T follicular helper cell (primary cell): ENCODE measurements around the gene SSH3.

Experiments
- DNase-seq: peaks from one replicate; pipeline ENCODE4 v3.0.0-alpha.2; 2020; ENCODE audit warnings: low read depth

Gene SSH3

DNA sequence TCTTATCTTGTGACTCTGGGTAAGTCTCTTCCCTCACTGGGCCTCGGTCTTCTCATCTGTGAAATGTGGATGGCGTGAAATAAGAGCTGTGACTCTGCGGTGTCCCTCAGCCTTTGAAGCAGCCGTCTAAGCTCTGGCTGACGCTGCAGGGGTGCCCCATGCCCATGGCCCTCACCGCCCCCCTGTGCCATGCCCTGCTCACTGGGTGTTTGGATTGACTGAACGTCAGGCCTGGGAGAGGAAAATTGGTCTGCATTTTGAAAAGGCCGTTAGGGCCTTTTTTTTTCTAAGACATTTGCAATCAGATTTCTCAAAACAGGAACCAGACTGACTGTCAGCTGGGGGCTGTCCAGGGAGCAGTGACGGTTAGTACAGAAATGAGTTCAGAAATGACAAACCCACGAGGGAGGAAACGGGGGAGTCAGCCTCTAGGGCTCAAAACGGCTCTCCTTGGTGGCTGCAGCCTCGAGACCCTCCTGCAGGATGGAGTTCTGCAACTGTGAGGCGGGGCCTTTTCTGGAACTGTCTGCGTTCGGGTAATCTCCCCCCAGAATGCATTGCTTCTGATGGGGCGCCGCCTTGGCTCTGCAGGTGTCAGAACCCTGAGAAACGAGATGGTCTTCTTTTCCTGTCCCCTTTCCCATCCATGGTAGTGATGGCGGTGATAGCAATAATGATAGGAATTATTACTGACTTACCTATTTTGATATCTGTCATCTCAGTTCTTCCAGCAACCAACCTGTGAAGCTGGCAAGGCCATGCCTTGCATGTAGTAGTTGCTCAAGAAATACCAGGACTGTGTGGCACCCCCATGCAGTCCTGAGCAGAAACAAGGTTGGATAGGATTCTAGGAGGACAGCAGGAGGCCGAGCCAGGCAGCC is 35.0 kb upstream of the SSH3 start:
- DNase-seq, result peak; percentile 39

DNA sequence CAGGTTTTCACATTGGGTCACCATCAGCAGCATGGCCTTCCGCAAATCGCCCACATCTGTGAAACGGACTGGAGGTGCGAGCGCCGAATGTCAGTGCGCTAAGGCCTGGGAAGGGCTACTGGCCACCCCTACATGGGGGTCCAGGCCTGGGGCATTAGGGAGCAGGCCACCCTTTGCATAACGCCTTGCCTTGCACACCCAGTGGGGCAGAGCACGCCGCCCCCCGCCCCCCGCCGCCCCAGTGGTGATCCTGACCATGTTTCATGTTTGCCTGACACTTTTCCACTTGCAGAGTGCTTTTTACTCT is 34.4 kb upstream of the SSH3 start:
- no peak for DNase-seq

DNA sequence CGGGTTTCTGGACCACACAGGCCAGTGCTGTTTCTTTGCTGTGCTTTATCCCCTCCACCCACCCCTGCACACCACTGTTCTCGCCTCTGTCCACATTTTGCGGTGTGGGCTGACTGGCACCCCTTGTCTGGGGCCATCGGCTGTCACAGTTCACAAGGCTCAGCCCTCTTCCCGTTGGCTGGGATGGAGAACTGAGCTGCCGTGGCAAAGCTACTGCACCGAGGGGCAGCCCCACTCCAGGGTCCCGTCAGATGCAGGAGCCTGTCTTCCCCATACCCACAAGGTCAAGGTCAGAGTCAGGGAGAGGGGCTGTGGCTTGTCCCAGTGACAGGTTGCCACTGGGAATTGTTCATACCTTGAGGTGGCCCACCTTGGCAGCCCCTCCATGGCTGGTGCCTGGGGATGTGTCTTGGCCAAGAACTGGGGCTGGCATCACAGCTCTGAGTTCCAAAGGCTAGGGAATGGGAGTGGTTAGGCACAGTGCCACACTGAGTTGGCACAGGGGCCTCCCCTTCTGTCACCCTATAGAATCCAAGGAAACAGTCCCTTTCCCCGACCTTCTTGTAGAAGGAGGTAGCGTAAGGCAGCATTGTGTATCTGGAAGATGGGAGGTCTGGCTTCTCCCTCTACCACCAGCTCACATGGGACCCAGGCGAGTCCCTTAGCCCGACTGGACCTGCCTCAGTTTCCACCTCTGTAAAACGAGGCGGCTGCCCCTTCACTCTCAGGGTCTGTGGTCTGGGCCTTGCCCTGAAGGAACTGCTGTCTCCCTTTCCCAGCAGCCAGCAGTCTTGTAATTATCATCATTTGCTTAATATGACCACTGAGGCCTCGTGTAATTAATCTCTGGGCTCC is 33.7 kb upstream of the SSH3 start:
- no peak for DNase-seq

DNA sequence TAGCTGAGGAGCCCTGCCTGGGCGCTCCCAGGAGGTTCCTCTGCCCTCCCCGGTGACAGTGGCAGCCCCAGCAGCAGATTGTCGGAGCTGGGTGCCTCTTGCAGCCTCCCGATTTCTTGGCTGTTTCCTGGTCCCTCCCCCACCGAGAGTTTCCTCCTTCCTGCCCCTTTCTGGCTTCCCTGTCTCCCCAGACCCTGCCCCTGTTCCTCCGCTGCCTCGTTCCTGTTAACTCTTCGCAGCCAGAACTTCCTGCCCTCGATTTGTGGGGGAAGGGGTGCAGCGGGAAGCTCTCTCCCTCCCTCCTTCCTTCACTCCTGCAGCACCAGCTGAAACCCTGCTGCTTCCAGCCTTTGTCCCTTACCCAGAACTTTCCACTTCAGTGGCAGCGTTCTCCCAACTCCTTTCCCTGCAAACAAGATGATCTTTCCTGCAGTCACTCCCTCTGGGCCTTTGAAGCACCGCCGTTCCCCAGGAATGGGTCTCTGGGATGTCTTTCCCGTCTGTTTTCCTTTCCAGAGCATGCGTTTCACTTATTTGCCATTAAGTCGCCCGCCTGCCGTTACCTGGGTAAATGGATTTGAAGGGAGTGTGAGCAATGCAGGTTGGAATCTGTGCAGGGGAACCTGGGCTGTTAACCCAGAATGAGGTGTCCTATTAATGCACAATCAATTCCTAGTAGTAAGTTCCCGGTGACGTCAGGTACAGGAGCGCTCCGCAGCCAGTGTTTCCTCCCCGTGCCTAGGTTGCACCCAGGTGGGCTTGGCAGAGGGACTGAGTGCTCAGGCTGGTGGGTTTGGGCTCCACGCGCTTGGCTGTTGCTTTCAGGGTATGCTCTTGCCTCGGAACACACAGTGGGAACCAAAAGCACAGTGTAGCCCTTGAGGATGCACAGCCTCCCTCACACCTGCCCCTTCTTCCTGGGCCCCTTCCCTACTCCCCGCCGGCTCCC is 32.8 kb upstream of the SSH3 start:
- DNase-seq, result no peak

DNA sequence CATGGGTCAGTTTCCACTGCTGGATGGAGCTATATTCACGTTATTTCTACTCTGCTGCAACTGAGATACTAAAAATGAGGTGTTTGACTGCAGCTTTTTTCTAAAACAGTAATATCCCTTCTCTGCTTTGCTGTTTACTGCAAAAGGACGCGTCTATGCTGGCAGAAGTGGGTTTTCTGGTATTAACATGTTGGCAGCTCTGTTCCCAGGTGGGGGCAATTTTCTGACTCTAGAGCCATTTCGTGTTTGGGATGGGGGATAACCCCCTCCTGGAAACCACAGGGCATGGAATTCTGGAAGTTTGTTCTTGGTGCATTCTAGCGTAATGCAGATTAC is 32.2 kb upstream of the SSH3 start:
- no peak for DNase-seq

DNA sequence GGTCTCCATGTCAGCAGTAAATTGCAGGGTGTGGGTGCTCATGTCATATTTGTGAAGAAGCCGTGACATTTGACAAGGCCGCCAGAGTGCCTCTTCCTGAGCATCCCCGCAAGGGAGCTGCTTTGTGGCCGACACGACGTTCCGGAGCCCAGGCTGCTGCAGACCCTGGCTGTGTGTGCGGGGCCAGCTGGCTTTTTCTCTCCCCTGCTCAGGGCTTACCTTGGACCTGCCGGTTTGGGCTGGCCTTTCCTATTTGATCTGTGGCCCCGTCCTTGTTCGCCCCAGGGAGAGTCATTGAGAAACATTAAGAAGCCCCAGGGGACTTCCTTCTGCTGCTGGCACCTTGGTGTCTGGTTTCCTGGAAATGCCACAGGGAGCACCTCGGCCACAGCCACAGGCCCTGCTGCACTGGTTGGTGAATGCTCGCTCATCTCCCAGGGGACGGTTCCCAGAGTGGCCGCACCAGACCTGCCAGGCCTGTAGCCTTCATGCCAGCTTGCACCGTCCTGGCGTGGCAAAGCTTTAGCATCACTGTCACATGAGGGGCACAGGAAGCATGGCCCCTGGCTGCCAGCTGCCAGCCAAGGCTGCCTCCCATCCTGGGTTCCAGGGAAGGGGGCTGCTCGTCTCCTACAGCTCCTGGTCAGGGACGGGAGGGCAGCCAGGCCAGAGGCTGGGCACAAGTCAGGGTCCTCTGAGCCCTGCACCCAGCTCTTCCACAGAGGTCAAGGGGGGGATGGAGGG is 31.6 kb upstream of the SSH3 start:
- no peak for DNase-seq

DNA sequence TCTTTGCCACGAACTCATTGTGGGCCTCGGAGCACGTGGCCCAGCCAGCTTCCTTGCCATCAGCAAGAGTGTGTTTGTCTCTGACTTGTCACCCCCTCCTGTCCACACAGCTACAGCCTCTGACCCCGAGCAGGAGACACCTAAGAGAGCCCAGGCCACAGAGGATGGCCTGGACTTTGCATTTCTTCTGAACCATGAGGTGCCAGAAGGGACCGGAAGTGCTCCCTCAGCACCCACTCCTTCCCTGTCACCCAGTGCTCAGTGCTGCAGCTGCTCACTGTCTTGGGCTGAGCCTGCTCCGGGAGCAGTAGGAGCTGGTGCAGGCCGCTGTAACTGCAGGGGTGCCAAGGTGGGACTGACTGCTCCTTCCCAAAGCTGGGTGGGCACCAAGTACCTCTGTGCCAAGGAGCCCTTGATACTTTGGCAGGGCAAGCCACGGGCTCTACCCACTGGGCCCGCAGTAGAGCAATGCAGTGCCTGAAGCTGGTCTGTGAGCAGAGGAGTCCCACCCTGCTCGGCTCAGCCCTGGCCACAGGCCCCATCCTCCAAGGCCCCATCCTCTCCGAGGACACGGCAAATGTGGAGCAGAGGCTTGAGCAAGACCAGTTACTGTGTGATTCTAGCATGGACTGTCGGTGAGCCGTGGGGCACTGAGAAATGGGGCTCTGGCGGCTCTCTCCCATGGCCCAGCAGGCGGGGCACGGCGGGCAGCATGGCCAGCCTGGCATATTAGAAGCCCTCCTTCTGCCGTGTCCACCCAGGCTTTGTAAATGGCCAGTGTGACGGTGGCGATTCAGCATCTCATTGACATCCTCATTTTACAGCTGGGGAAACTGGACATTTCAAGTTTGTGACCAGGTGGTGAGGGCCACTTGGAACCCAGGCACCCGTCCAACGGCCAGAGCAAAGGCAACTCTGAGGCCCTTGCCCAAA is 30.7 kb upstream of the SSH3 start:
- DNase-seq, result no peak

DNA sequence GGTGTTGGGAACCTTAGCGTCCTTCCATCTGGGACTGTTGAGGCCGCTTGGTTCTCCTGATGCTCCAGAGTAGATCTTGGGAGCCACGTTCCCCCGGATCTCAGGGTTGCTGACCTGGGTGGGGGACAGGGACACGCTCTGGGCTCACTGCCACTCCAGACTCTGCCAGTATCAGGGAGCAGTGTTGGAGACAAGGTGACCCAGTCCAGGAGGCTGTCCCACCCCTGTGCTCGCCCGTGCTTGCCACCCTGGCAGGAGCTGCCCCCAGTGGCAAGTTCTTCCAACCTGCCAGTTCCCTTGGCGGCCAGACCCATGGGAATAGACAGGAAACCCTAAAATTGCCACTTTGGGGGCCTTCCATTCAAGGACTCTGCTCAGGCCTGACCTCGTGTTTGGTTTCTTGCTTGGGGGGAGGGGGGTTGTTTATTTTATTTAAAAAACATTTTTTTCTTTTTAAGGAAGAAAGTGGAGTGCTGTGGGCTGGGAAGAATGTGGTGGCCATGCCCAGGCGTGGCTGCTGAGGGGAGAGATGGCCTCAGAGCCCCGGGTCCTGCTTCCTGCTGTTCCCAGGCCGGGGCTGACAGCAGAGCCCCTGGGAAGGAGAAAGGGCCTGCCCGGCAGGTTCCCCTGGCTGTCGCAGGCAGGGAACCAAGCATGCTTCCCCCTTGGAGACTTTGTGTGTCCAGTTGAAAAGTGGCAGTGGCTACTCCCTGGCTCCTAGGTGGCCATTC is 29.9 kb upstream of the SSH3 start:
- DNase-seq, result no peak

DNA sequence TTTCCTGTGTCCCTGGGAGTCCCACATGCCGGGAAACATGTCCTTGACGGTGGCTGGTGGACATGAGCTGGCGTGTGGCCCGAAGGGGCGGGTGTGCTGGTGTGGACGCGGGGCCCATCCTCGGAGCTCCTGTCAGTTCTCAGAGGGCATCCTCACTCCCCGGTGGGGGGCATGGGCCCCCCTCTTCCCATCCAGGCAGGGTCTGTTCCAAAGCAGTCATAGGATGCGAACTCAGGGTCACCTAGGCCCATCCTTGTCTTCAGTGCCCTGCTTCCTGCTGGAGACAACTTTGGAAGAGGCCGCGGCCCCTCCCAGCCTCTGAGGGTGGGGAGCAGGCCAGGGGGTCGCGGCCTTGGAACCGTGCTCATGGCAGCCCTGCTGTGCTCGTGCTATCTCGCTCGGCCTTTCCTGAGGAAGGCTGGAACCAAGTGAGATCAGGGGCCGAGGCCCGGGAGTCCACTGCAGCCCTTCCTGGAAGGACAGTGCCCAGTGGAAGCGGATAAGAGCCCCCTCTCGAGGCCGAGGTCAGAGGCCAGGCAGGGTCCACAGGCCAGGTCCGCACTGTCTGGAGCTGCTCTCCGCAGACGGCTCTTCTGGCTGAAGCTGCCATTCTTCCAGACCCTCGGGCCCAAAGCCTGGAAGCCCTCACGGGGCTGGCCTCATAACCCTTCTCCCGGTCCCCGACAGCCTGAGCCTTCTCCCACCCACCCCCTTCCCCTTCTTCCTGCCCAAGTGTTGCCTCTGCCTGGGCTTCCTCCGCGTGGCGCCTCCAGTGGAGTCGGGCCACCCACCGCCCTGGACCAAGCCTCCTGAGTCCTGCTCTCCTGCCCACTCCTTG is 28.3 kb upstream of the SSH3 start:
- DNase-seq, result no peak

DNA sequence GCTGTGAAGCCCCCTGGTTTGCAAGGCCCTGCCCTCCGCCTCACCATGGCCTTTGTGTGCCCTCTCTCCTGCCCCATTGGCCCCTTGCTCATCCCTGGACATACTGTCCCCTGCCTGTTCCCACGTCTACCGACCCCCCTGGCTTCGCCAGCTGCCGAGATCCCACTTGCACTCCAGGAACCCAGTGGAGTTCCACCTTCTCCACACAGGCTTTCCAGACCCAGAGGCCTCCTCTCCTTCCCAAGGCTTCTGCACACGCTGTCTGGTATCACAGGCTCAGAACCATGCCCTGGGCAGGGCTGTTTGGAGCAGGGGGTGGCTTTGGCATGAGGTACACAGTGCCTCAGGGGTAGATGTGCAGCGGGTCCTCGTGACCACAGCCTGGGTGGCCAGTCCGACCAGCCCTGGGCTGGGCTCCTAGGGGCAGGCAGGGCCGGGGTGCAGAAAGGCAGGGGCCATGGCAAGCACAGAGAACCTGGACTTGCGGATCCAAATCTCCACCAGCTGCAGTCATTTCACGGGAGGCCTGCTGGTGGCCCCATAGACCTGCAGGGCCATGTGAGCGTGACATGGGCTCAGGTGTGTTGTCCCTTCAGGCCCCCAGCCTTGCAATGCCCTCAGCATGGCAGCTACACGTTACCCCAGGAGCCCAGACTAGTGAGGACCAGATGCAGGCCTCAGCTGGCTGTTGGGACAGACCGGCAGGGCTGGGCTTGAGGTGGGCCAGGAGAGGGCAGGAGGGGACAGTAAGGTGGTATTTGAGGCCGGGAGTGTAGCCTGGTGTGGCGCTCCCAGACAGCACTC is 27.5 kb upstream of the SSH3 start:
- DNase-seq, result no peak

DNA sequence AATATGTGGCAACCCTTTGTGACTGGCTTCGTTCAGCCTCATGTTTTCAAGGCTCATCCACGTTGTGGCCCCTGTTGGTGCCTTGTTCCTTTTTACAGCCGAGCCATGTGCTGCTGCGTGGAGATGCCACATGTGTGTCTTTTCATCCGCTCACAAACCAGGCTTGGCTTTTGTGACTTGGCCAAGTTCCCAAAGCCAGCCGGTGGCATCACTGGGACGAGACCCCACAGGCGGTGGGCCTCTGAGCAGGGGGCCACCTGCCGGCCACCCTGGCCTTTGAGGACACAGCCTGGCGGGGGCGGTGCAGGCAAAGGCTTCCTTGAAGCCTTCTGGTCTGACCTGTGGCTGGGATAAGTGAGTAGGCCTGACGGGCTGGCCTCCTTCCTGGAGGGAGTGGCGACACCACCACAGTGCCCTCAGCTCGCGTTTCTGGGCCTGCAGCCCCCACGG is 26.5 kb upstream of the SSH3 start:
- no peak for DNase-seq

DNA sequence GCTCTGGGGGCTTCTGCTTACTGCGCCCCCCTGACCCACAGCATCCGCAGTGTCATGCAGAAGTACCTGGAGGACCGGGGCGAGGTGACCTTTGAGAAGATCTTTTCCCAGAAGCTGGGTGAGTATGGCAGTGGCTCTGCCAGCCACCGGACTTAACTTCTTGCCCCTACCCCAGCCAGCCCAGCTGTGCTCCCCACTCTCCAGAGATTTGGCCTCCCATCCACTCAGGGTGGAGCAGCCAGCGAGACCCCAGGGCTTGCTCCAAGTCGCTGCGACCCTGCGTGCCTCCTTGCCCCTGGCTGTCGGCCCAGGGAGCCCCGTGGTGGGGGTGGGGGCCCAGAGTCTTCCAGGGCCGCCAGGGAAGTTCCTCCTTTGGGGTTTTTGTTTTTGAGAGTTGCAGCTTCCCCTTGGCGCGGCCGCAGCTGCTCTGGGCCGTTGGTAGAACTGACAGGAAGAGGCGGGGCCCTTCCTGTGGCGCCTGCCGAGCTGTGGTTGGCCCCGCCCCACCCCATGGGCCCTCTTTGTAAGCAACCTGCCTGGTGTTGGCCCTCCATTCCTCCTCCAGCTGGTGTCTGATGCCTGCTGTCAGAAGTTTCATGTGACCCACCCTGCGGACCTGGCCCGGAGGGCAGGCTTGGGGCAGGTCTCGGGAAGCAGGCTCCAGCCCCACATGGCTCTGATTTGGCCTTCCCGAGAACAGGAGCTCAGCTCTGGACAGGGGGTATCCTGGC is 25.9 kb upstream of the SSH3 start:
- peak; percentile 87 for DNase-seq

DNA sequence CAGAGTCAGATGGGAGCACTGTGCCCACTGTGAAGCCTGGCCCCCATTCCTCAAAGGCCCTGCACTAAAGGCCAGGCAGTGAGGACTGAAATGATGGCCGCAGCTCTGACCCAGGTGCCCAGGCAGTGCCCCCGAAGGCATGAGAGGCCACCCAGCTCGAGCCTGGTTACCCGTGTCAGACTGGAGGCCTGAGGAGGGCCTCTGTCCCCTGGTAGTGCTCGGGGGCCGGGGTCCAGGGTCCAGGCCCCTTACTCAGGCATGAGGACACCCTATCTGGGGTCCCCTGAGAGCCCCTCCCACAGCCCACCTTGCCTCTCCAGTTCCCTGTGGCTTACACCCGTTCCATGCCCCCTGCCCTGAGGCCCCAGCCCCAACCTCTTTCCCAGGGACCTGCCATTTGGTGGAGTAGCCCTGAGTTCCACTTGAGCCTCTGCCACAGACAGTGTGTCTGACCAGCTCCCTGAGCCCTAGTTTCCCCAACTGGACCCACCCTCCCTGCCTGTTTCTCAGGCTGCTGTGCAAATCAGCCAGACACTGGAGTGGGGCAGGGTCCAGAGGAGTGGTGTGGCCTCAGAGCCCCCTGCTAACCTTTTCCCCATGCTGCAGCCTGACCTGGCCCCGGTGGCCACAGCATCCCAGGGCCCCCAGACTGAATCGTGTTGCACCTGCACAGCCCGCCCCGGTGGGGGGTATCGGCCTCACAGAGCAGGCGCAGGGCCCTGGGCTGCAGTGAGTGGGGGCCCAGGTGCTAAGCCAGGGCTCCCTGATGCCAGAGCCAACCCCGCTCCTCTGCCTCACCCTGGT is 25.0 kb upstream of the SSH3 start:
- DNase-seq, result no peak

DNA sequence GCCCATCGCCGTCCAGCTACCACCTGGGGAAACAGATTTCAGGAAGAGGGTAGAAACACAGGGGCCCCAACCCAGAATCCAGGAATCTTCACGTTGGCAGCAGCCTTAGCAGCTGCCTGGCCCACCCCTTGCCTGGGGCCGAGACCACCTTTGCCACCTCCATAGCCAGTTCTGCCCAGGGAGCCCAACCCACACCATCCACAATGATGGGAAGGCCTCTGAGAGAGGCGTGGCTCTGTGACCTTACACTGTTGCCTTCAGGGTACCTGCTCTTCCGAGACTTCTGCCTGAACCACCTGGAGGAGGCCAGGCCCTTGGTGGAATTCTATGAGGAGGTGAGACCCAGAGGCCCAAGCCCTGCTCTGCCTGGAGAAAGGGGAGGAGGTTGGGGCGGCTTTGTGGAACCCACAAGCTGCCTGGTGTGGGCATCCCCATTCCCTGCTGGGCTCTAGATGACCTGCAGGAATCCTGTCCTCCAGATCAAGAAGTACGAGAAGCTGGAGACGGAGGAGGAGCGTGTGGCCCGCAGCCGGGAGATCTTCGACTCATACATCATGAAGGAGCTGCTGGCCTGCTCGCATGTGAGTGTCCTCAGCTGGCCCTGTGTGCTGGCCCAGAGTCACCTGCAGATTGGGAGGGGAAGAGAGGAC is 24.3 kb upstream of the SSH3 start:
- DNase-seq, result no peak

DNA sequence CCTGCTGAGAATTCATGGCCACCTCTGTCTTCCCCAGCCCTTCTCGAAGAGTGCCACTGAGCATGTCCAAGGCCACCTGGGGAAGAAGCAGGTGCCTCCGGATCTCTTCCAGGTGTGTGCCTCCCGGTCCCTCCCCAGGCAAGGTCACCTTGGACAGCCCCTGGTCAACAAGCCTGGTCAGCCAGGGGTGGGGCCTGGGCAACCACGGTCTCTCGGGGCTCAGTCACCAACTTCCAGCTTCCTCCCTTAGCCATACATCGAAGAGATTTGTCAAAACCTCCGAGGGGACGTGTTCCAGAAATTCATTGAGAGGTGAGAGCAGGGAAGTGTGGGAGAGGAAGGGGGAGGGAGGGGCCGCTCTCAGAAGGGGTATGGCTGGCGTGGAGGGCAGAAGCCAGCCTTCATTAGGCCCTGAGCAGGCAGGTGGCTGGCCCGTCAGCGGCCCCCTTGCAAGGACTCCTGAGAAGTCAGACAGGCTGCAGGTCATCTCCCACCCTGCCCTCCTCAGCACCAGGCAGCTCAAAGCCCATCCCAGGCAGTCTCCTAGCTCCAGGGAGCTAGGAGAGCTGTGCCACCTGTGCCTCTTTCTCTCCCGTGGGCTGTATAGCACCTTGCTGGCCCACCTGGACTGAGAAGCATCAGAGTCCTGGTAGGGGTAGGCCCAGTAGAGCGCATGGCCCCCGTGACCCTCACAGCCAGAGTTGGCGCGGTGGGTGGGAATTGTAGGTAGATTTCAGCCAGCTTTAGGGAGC is 23.6 kb upstream of the SSH3 start:
- DNase-seq, result no peak
